ENCODE results near the gene TBC1D8.

TBC1D8 gene

GRCh38 chr2:100990166-100990565, 161.0 kb downstream of the TBC1D8 start:
- Histone ChIP-seq H3K27me3 (ENCODE audit: insufficient read depth, poor library complexity, severe bottlenecking) (no peaks in the 10 kb centered on the region), H3K27ac (replicated peaks) (no peak overlapping the region), H3K4me3 (replicated peaks; ENCODE audit: insufficient read depth, low read length) (no peak overlapping the region)
- no peak for TF ChIP-seq CTCF (IDR thresholded peaks at IDR 0.05; ENCODE audit: insufficient read depth, low read length)
- no peak for TF ChIP-seq POLR2AphosphoS5 (IDR thresholded peaks at IDR 0.05; ENCODE audit: low read depth)
- no peak for TF ChIP-seq REST (IDR thresholded peaks at IDR 0.05; ENCODE audit: insufficient replicate concordance, low read depth)
- TF ChIP-seq GABPA (IDR thresholded peaks at IDR 0.05; ENCODE audit: low read depth): no peak
- TF ChIP-seq SPI1 (IDR thresholded peaks at IDR 0.05; ENCODE audit: borderline replicate concordance, low read depth): no peak
- no peak for DNase-seq (ENCODE audit: low read depth in 1 of 2, low spot score in 1 of 2)

- Histone ChIP-seq H3K27ac (replicated peaks) (no peak overlapping the region), H3K4me3 (replicated peaks; ENCODE audit: insufficient read depth, low read length) (no peak overlapping the region), H3K27me3 (ENCODE audit: insufficient read depth, poor library complexity, severe bottlenecking) (no peaks in the 10 kb centered on the region)
- no peak for DNase-seq (ENCODE audit: low read depth in 1 of 2, low spot score in 1 of 2)
- TF ChIP-seq GABPA (IDR thresholded peaks at IDR 0.05; ENCODE audit: low read depth): no peak
- no peak for TF ChIP-seq POLR2AphosphoS5 (IDR thresholded peaks at IDR 0.05; ENCODE audit: low read depth)
- no peak for TF ChIP-seq SPI1 (IDR thresholded peaks at IDR 0.05; ENCODE audit: borderline replicate concordance, low read depth)
- no peak for TF ChIP-seq REST (IDR thresholded peaks at IDR 0.05; ENCODE audit: insufficient replicate concordance, low read depth)
- TF ChIP-seq CTCF (IDR thresholded peaks at IDR 0.05; ENCODE audit: insufficient read depth, low read length): no peak
Observed at GRCh38 chr2:100989666-100990065, 161.5 kb downstream of the TBC1D8 start.

- Histone ChIP-seq H3K4me3 (replicated peaks; ENCODE audit: insufficient read depth, low read length) (no peak overlapping the region), H3K27me3 (ENCODE audit: insufficient read depth, poor library complexity, severe bottlenecking) (no peaks in the 10 kb centered on the region), H3K27ac (replicated peaks) (no peak overlapping the region)
- no peak for DNase-seq (ENCODE audit: low read depth in 1 of 2, low spot score in 1 of 2)
- TF ChIP-seq SPI1 (IDR thresholded peaks at IDR 0.05; ENCODE audit: borderline replicate concordance, low read depth) (no peak), REST (IDR thresholded peaks at IDR 0.05; ENCODE audit: insufficient replicate concordance, low read depth) (no peak), CTCF (IDR thresholded peaks at IDR 0.05; ENCODE audit: insufficient read depth, low read length) (no peak), GABPA (IDR thresholded peaks at IDR 0.05; ENCODE audit: low read depth) (no peak), POLR2AphosphoS5 (IDR thresholded peaks at IDR 0.05; ENCODE audit: low read depth) (no peak)
Observed at GRCh38 chr2:100988630-100989417, 162.4 kb downstream of the TBC1D8 start.

All from HL-60 (cell line).